Measurements from ENCODE around the gene DYSF. TPM values are rescaled to one million over a fixed set of nuclear protein-coding genes. Genes with fewer than 3 reads are reported as not detected.

The DYSF gene
- polyA plus RNA-seq, 1 of the 3 experiments (the other 2 are of a cell fraction): 0.10 TPM

- TF ChIP-seq GATA2 (CRISPR knock-in tag; IDR thresholded peaks at IDR 0.05): no peak
- TF ChIP-seq CTCF (IDR thresholded peaks at IDR 0.05): no peak
Observed at GRCh38 chr2:71683666-71684065, 230.3 kb downstream of the DYSF start (continued).

DNA sequence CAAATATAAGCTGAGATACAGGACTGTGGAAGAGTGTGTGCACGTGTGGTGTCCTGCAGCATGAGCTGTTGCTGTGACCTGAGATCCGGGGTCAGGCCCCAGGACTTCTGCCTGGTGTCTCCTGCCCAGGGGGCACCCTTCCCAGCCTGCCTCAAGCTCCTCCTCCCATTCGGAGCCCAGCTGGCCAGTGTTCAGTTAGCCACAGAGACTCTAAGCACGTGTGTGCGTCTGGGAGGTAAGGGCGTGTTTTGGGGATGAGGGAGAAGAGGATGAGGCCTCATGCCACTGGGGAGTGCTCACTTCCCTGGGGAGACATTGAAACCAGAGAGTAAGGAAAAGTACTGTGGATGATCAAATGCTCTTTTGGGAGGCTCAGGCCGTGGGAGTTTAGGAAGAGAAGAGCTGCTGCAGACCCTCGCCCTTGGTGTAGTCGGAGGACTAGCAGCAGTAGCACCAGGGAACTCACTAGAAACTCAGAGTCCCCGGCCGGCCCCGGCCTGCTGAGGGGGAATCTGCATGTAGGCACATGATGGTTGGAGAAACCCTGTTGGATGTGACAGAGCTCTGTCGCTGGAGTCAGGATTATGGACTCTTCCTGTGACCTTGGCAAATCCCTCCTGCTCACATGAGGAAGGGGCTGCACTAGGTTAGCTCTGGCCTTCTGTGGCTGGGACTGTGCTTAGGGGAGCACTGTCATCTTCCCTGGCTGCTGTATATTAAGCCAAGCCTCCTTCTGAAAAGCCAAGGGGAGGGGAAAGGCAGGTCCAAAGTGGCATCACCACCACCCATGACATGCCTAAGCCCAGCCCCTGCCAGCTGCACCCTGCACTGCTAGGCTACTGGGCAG is 231.1 kb downstream of the DYSF start:
- ChIA-PET CTCF (interaction anchor here (0.6 to 1.3 kb wide), 3 partner anchors 12 to 1058 kb away, joined by 3 read pairs; no protein-coding TSS in a partner anchor), POLR2A (no interaction called here)
- WGBS (ENCODE audit: low lambda C conversion rate): 52% methylated on average over 7 of the region's 13 CpGs
- H3K9me3 ChIP-seq: no peaks in the 10 kb centered on the region
- no peaks in the 10 kb centered on the region; the same call in 1 of the 2 replicates for H3K27me3 ChIP-seq (ENCODE audit: insufficient read depth)
- TF ChIP-seq NRF1 (IDR thresholded peaks at IDR 0.05; ENCODE audit: low read depth, low read length) (no peak), RCOR1 (IDR thresholded peaks at IDR 0.05; ENCODE audit: low read length) (no peak)
- peaks cover 0 to 4% of the 10 kb centered on the region in 2 experiments; a peak in 1 of 4 replicates for H3K4me1 ChIP-seq (ENCODE audit: control insufficient read depth in 1 of 2, insufficient read depth in 2 of 2, low read depth in 1 of 2, low read length in 1 of 2)
- H3K27ac ChIP-seq (ENCODE audit: low read depth in 2 of 2, low read length in 1 of 2): no peak overlapping the region
- no peak overlapping the region for H3K9ac ChIP-seq
- DNase-seq: no peak
- H3K9me2 ChIP-seq: no peaks in the 10 kb centered on the region
- no peak overlapping the region for H3K4me2 ChIP-seq
- H2AFZ ChIP-seq (ENCODE audit: low read depth): no peak overlapping the region
- no peaks in the 10 kb centered on the region for H3K36me3 ChIP-seq (replicated peaks in 1 of 2; ENCODE audit: control insufficient read depth in 1 of 2, insufficient read depth in 2 of 2, low read length in 1 of 2)
- no peaks in the 10 kb centered on the region for H3F3A ChIP-seq (replicated peaks; ENCODE audit: insufficient read depth)
- no peaks in the 10 kb centered on the region for H3K79me2 ChIP-seq (ENCODE audit: insufficient read depth)
- no peaks in the 10 kb centered on the region for H4K20me1 ChIP-seq (ENCODE audit: insufficient read depth)
- no peak overlapping the region for H3K4me3 ChIP-seq (ENCODE audit: low read depth in 2 of 2, low read length in 1 of 2)

GRCh38 chr2:71685073-71685848 is 231.9 kb downstream of the DYSF start:
- Histone ChIP-seq H3K4me3 (ENCODE audit: low read depth in 2 of 2, low read length in 1 of 2) (no peak overlapping the region), H3K27me3 (ENCODE audit: insufficient read depth) (no peaks in the 10 kb centered on the region; the same call in 1 of the 2 replicates), H3F3A (replicated peaks; ENCODE audit: insufficient read depth) (no peaks in the 10 kb centered on the region), H3K9ac (no peak overlapping the region), H3K9me2 (no peaks in the 10 kb centered on the region), H4K20me1 (ENCODE audit: insufficient read depth) (no peaks in the 10 kb centered on the region), H3K79me2 (ENCODE audit: insufficient read depth) (no peaks in the 10 kb centered on the region), H3K4me1 (ENCODE audit: control insufficient read depth in 1 of 2, insufficient read depth in 2 of 2, low read depth in 1 of 2, low read length in 1 of 2) (peaks cover 0 to 4% of the 10 kb centered on the region in 2 experiments; a peak in 1 of 4 replicates), H3K36me3 (replicated peaks in 1 of 2; ENCODE audit: control insufficient read depth in 1 of 2, insufficient read depth in 2 of 2, low read length in 1 of 2) (no peaks in the 10 kb centered on the region), H3K4me2 (no peak overlapping the region), H3K27ac (ENCODE audit: low read depth in 2 of 2, low read length in 1 of 2) (no peak overlapping the region), H2AFZ (ENCODE audit: low read depth) (no peak overlapping the region), H3K9me3 (no peaks in the 10 kb centered on the region)
- 74% methylated on average over 9 of the region's 10 CpGs for WGBS (ENCODE audit: low lambda C conversion rate)
- TF ChIP-seq TEAD4 (IDR thresholded peaks at IDR 0.05; ENCODE audit: borderline replicate concordance, insufficient read depth): no peak
- no peak for TF ChIP-seq MXI1 (IDR thresholded peaks at IDR 0.05; ENCODE audit: low read depth, low read length)
- no peak for TF ChIP-seq USF2 (IDR thresholded peaks at IDR 0.05; ENCODE audit: borderline replicate concordance, low read depth, low read length)
- no peak for TF ChIP-seq FOSL2 (IDR thresholded peaks at IDR 0.05; ENCODE audit: borderline replicate concordance, low read depth)
- TF ChIP-seq FOXJ3 (CRISPR knock-in tag; IDR thresholded peaks at IDR 0.05): no peak
- no peak for TF ChIP-seq NRF1 (IDR thresholded peaks at IDR 0.05; ENCODE audit: low read depth, low read length)
- no peak for TF ChIP-seq RXRA (IDR thresholded peaks at IDR 0.05; ENCODE audit: borderline replicate concordance, low read depth)
- TF ChIP-seq SMC3 (IDR thresholded peaks at IDR 0.05; ENCODE audit: low read depth, low read length): no peak
- TF ChIP-seq MEF2A (IDR thresholded peaks at IDR 0.05; ENCODE audit: borderline replicate concordance, low read depth): no peak
- no peak for TF ChIP-seq RFX5 (IDR thresholded peaks at IDR 0.05; ENCODE audit: low read length)
- TF ChIP-seq, protein P1, sequence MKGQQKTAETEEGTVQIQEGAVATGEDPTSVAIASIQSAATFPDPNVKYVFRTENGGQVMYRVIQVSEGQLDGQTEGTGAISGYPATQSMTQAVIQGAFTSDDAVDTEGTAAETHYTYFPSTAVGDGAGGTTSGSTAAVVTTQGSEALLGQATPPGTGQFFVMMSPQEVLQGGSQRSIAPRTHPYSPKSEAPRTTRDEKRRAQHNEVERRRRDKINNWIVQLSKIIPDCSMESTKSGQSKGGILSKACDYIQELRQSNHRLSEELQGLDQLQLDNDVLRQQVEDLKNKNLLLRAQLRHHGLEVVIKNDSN (IDR thresholded peaks at IDR 0.05; ENCODE audit: borderline replicate concordance, low read depth): no peak
- TF ChIP-seq MAX (IDR thresholded peaks at IDR 0.05; ENCODE audit: low read depth): no peak
- no peak for TF ChIP-seq IRF3 (IDR thresholded peaks at IDR 0.05; ENCODE audit: low read depth, low read length)
- TF ChIP-seq EZH2phosphoT487 (IDR thresholded peaks at IDR 0.05; ENCODE audit: borderline replicate concordance, low read depth): no peak
- DNase-seq: no peak
- POLR2A ChIA-PET: no interaction called here
- CTCF ChIA-PET: interaction anchor here (0.6 to 1.3 kb wide), 2 partner anchors 11 to 1057 kb away, joined by 3 read pairs; no protein-coding TSS in a partner anchor
